Endothelial cell of umbilical vein (primary cell): ENCODE measurements around the gene BMERB1. TPM values are rescaled to one million over a fixed set of nuclear protein-coding genes. Genes with fewer than 3 reads are reported as not detected.

Experiments used
- BruUV-seq: library from RNA; stranded (reverse); fragments of 400-500 nt; replicated peaks from 2 replicates; lab custom pipeline; 2021; lab: Mats Ljungman, UMichigan
- CTCF ChIA-PET: fragments of 300-600, 350-600 bp; sonication (Branson Sonifier 250); formaldehyde crosslinking; loops from one replicate; lab custom pipeline; 2021; ENCODE audit warnings: antibody characterized with exemption, inconsistent platforms; lab: Charles Lee
- POLR2A ChIA-PET: fragments of 300-600, 350-600 bp; sonication (Branson Sonifier 250); formaldehyde crosslinking; loops from one replicate; lab custom pipeline; 2021; ENCODE audit warnings: antibody characterized with exemption, inconsistent platforms; lab: Charles Lee
- DNase-seq: peaks from one replicate; pipeline ENCODE4 v3.0.0-alpha.2; 2011; ENCODE audit warnings: low read depth, low spot score
- FAIRE-seq: peaks from 2 replicates; lab custom pipeline; 2011; peaks lifted over from hg19 to GRCh38; lab: Jason Lieb, UNC
- H2AFZ ChIP-seq: 2 replicates; pipeline ENCODE4 v1.6.0; 2012; ENCODE audit warnings: low read depth, low read length, control low read depth, inconsistent platforms
- H3K27ac ChIP-seq: 2 replicates; pipeline ENCODE4 v1.5.1; 2011; ENCODE audit warnings: low read depth, mild to moderate bottlenecking, control low read depth, low read length, moderate library complexity; ENCODE audit not compliant: insufficient read depth
- H3K27me3 ChIP-seq, 2 experiments: 2 replicates each; pipeline versions ENCODE4 v1.6.0 to v1.6.1; 2011; ENCODE audit warnings: low read length in 2 of 2, mixed read lengths in 1 of 2; ENCODE audit not compliant: control insufficient read depth in 2 of 2, insufficient read depth in 2 of 2
- H3K36me3 ChIP-seq, 2 experiments: 2 replicates in 1 of 2; 3 replicates in 1 of 2; pipeline ENCODE4 v1.5.1; 2011; ENCODE audit warnings: low read length in 2 of 2, mild to moderate bottlenecking in 1 of 2, moderate library complexity in 1 of 2; ENCODE audit not compliant: control insufficient read depth in 2 of 2, insufficient read depth in 2 of 2; ENCODE audit errors: extremely low read depth in 1 of 2
- H3K4me1 ChIP-seq: 3 replicates; pipeline ENCODE4 v1.5.1; 2011; ENCODE audit warnings: mild to moderate bottlenecking, low read length; ENCODE audit not compliant: control insufficient read depth, insufficient read depth; ENCODE audit errors: extremely low read depth
- H3K4me2 ChIP-seq: 2 replicates; pipeline ENCODE4 v1.6.1; 2011; ENCODE audit warnings: low read length, control low read depth, mixed read lengths; ENCODE audit not compliant: insufficient read depth
- H3K4me3 ChIP-seq, 3 experiments: fragments of 200-600 bp in 1 of 3; sonication (generic), shearing (Covaris generic) in 1 of 3; replicated peaks in 1 of 3; 2 replicates each; pipeline ENCODE4 v1.5.1; 2011 to 2016; ENCODE audit warnings: control low read depth in 3 of 3, low read length in 3 of 3, mild to moderate bottlenecking in 2 of 3, inconsistent platforms in 1 of 3, low read depth in 1 of 3, moderate library complexity in 1 of 3; ENCODE audit not compliant: insufficient read depth in 1 of 3
- H3K79me2 ChIP-seq: 2 replicates; pipeline ENCODE4 v1.6.0; 2012; ENCODE audit warnings: low read length, inconsistent platforms; ENCODE audit not compliant: control insufficient read depth, insufficient read depth
- H3K9ac ChIP-seq: replicated peaks from 2 replicates; pipeline ENCODE3; 2011; ENCODE audit warnings: low read length, control low read depth; ENCODE audit not compliant: insufficient read depth; ENCODE audit errors: extremely low read depth
- H3K9me1 ChIP-seq: replicated peaks from 3 replicates; pipeline ENCODE4 v1.6.0; 2011; ENCODE audit warnings: mild to moderate bottlenecking, low read length; ENCODE audit not compliant: control insufficient read depth, insufficient read depth; ENCODE audit errors: extremely low read depth
- H3K9me3 ChIP-seq: replicated peaks from 2 replicates; pipeline ENCODE4 v1.5.1; 2012; ENCODE audit warnings: low read length, inconsistent platforms; ENCODE audit not compliant: control insufficient read depth, insufficient read depth
- H4K20me1 ChIP-seq: replicated peaks from 2 replicates; pipeline ENCODE3; 2011; ENCODE audit warnings: mild to moderate bottlenecking, low read length; ENCODE audit not compliant: control insufficient read depth, insufficient read depth; ENCODE audit errors: extremely low read depth
- CTCF ChIP-seq, 2 donors: IDR thresholded peaks; 1 replicate in 1 of 2; 2 replicates in 1 of 2; pipeline ENCODE4 v1.5.1; 2011; ENCODE audit warnings: low read length in 2 of 2, mild to moderate bottlenecking in 2 of 2, moderate library complexity in 2 of 2, control low read depth in 1 of 2, inconsistent platforms in 1 of 2, low read depth in 1 of 2; ENCODE audit not compliant: insufficient read depth in 1 of 2; ENCODE audit errors: extremely low read depth in 1 of 2
- EZH2 ChIP-seq: IDR thresholded peaks from 2 replicates; pipeline ENCODE4 v1.6.1; 2012; ENCODE audit warnings: borderline replicate concordance, low read depth, mild to moderate bottlenecking, moderate library complexity, low read length, inconsistent platforms; ENCODE audit not compliant: severe bottlenecking
- FOS ChIP-seq: IDR thresholded peaks from 2 replicates; pipeline ENCODE4 v1.6.1; 2011; ENCODE audit warnings: mild to moderate bottlenecking, low read length, moderate library complexity, borderline replicate concordance; ENCODE audit not compliant: insufficient read depth
- GATA2 ChIP-seq: IDR thresholded peaks from 2 replicates; pipeline ENCODE4 v1.7.0; 2011; ENCODE audit warnings: low read depth, mild to moderate bottlenecking, moderate library complexity, mixed read lengths, low read length; ENCODE audit not compliant: insufficient read length, insufficient read depth
- JUN ChIP-seq: IDR thresholded peaks from 2 replicates; pipeline ENCODE4 v1.6.1; 2011; ENCODE audit warnings: borderline replicate concordance, low read depth; ENCODE audit not compliant: insufficient read length, insufficient read depth
- MYC ChIP-seq: IDR thresholded peaks from one replicate; pipeline ENCODE4 v1.6.1; 2011; ENCODE audit warnings: mild to moderate bottlenecking, low read depth, low read length
- POLR2A ChIP-seq: IDR thresholded peaks from 2 replicates; pipeline ENCODE4 v1.6.1; 2012; ENCODE audit warnings: low read depth, mild to moderate bottlenecking, control low read depth, low read length
- POLR2AphosphoS5 ChIP-seq: IDR thresholded peaks from 2 replicates; pipeline ENCODE4 v1.6.1; 2012; ENCODE audit warnings: low read depth, mild to moderate bottlenecking, control low read depth, low read length, moderate library complexity; ENCODE audit not compliant: insufficient read depth
- dilution Hi-C: fragments of 300-500 bp; cut with MboI; formaldehyde crosslinking; loops from one replicate; pipeline ENCODE4 v1.15.0; 2019; ENCODE audit warnings: low sequenced_read_pairs; ENCODE audit not compliant: extremely low pct_ligation_motif_present
- intact Hi-C: fragments of 100-400 bp; cut with micrococcal nuclease; formaldehyde crosslinking; loops from one replicate; pipeline ENCODE4 v1.10.0; 2022
- polyA plus RNA-seq, 4 experiments: library from polyadenylated mRNA; depleted of rRNA in 3 of 4; stranded (reverse) in 3 of 4; unstranded in 1 of 4; fragments of >200 nt; gene quantifications; 2 replicates each; pipeline versions ENCODE4 v1.2.1 to v1.2.3, GENCODE V29; 2011 to 2012; ENCODE audit warnings: missing spikeins in 1 of 4
- total RNA-seq: library from RNA; stranded (reverse); gene quantifications from 2 replicates; pipeline ENCODE4 v1.2.3, GENCODE V29; 2021
- TF ChIP-seq, protein P1 (sequence below): IDR thresholded peaks from 2 replicates; pipeline ENCODE4 v1.6.1; 2011; ENCODE audit not compliant: insufficient read depth, insufficient read length

Gene BMERB1
- total and polyA plus RNA-seq, 2 donors (not counting 3 experiments of a cell fraction or from before 2014, with no cell fraction given): 14.1 to 17.4 TPM

- Histone ChIP-seq H3K79me2 (no peaks in the 10 kb centered on the region), H3K4me3 (no peak overlapping the region), H3K27ac (no peak overlapping the region), H4K20me1 (no peaks in the 10 kb centered on the region), H3K36me3 (peaks cover 22 to 41% of the 10 kb centered on the region in 2 experiments), H3K4me1 (no peaks in the 10 kb centered on the region), H3K27me3 (no peaks in the 10 kb centered on the region), H3K9ac (no peak overlapping the region), H2AFZ (no peak overlapping the region), H3K4me2 (no peak overlapping the region), H3K9me1 (no peaks in the 10 kb centered on the region), H3K9me3 (no peaks in the 10 kb centered on the region)
- POLR2A ChIA-PET: no interaction called here
- CTCF ChIA-PET: interaction anchor here (1.3 to 3.2 kb wide), 2 partner anchors 57 to 180 kb away, joined by 5 to 11 read pairs; no protein-coding TSS in a partner anchor
- intact Hi-C loops (no loop called here), dilution Hi-C loops (no loop called here)
- DNase-seq (no peak), FAIRE-seq (no peak)
- TF ChIP-seq POLR2AphosphoS5 (no peak), GATA2 (no peak), EZH2 (no peak), MYC (no peak), POLR2A (no peak), JUN (no peak), CTCF (IDR thresholded peaks at IDR 0.05; ENCODE audit: extremely low read depth in 1 of 2, insufficient read depth in 1 of 2, low read depth in 1 of 2, low read length in 2 of 2) (no peak), FOS (no peak)
- TF ChIP-seq, protein P1, sequence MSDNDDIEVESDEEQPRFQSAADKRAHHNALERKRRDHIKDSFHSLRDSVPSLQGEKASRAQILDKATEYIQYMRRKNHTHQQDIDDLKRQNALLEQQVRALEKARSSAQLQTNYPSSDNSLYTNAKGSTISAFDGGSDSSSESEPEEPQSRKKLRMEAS: no peak
- BruUV-seq: no TSS peak
Measured at GRCh38 chr16:15607700-15608396, 173.5 kb downstream of the BMERB1 start.
